GM06990 (cell line): ENCODE measurements around the gene C19orf25.
"Not testable (repeated sequence)": the region's sequence is repeated elsewhere in the genome, so short reads cannot be mapped to it uniquely, and the experiment has no call there.

Source experiments
- DNase-seq: peaks from one replicate; pipeline ENCODE4 v3.0.0-alpha.2; 2011; ENCODE audit not compliant: insufficient read length; ENCODE audit errors: extremely low read depth
- H3K27me3 ChIP-seq: replicated peaks from 2 replicates; pipeline ENCODE4 v1.6.0; 2011; ENCODE audit warnings: low read length; ENCODE audit not compliant: control insufficient read depth, insufficient read depth
- H3K36me3 ChIP-seq: 2 replicates; pipeline ENCODE4 v1.5.1; 2011; ENCODE audit warnings: low read length; ENCODE audit not compliant: control insufficient read depth, insufficient read depth
- H3K4me3 ChIP-seq: replicated peaks from 2 replicates; pipeline ENCODE4 v1.5.1; 2011; ENCODE audit warnings: low read depth, mild to moderate bottlenecking, control low read depth, low read length
- CTCF ChIP-seq: IDR thresholded peaks from 2 replicates; pipeline ENCODE4 v1.5.1; 2011; ENCODE audit warnings: low read length, control low read depth, mild to moderate bottlenecking, inconsistent platforms; ENCODE audit not compliant: insufficient read depth, poor library complexity, severe bottlenecking

The C19orf25 gene

GRCh38 chr19:1501200-1501595, 22.2 kb upstream of the C19orf25 start:
- no peak for DNase-seq
- Histone ChIP-seq H3K4me3 (no peak overlapping the region), H3K27me3 (no peaks in the 10 kb centered on the region; the same call in 1 of the 2 replicates), H3K36me3 (no peaks in the 10 kb centered on the region)
- no peak for TF ChIP-seq CTCF

- H3K4me3 ChIP-seq, DNase-seq, H3K27me3 ChIP-seq, H3K36me3 ChIP-seq: not testable (repeated sequence)
Observed at GRCh38 chr19:1499231-1499630, 20.2 kb upstream of the C19orf25 start.

- H3K27me3 ChIP-seq, result no peaks in the 10 kb centered on the region; the same call in 1 of the 2 replicates
- no peaks in the 10 kb centered on the region for H3K36me3 ChIP-seq
- no peak for TF ChIP-seq CTCF
- H3K4me3 ChIP-seq, result no peak overlapping the region
- DNase-seq, result no peak
Observed at GRCh38 chr19:1497578-1498235, 18.7 kb upstream of the C19orf25 start.

- no peak for TF ChIP-seq CTCF
- H3K27me3 ChIP-seq, result no peaks in the 10 kb centered on the region; the same call in 1 of the 2 replicates
- no peak for DNase-seq
- H3K4me3 ChIP-seq, result no peak overlapping the region
- no peaks in the 10 kb centered on the region for H3K36me3 ChIP-seq
Observed at GRCh38 chr19:1496714-1497577, 17.9 kb upstream of the C19orf25 start.

GRCh38 chr19:1495799-1496713, 17.0 kb upstream of the C19orf25 start:
- Histone ChIP-seq H3K36me3 (no peaks in the 10 kb centered on the region), H3K4me3 (no peak overlapping the region), H3K27me3 (no peaks in the 10 kb centered on the region; the same call in 1 of the 2 replicates)
- no peak for TF ChIP-seq CTCF
- no peak for DNase-seq
